Purkinje cell (primary cell): ENCODE data around the gene RHOU. TPM values are rescaled to one million over a fixed set of nuclear protein-coding genes. Genes with fewer than 3 reads are reported as not detected.

ENCODE experiments used
- polyA plus RNA-seq: library from polyadenylated mRNA; unstranded; fragments of >200 nt; fragmentation: Nextera tagmentation; gene quantifications from 2 replicates; pipeline ENCODE4 v1.2.1, GENCODE V29; 2014

Gene RHOU
- polyA plus RNA-seq = 0.57 and 1.1 TPM in 2 replicates

GRCh38 chr1:228734881-228735801 lies at the start of gene RHOU:
RHOU (plus strand) TSS chr1:228735479; CDS start chr1:228735743, 264 bp downstream.

Other genes with a start within 250 kb of the RHOU start
- 22.4 and 28.4 TPM in 2 replicates for gene RNF187, start 248.1 kb upstream of the RHOU start, polyA plus RNA-seq